GM12864 (cell line): ENCODE results near the gene CAP1.
A peak's percentile ranks its signal among the peaks of the same experiment; 100 is the strongest.

Source experiments
- DNase-seq: peaks from one replicate; pipeline ENCODE4 v3.0.0-alpha.2; 2011; ENCODE audit warnings: low read depth
- H3K4me3 ChIP-seq: 2 replicates; pipeline ENCODE4 v1.5.1; 2011; ENCODE audit warnings: mild to moderate bottlenecking, low read depth, low read length, control low read depth
- TF ChIP-seq, protein P1 (sequence below): IDR thresholded peaks from 2 replicates; pipeline ENCODE4 v1.5.1; 2011; ENCODE audit warnings: low read depth, mild to moderate bottlenecking, moderate library complexity, low read length, control low read depth, inconsistent platforms; ENCODE audit errors: missing control alignments

Gene CAP1

DNA sequence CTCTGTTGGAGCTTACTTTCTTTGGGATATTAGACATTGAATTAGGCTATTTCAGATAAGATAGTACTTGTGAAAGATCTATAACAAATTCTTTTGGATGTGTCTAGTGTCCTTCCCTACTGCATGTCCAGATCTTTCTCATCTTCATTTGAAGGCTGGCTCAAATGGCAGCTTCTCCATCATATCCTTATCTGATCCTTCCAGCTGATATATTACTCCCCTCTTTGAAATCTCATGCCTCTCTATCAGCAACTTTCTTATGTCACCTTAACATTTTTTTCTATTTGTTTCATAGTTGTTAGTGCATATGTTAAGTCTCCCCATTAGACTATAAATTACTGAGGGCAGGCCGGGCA is 17.5 kb downstream of the CAP1 start:
- no peak for DNase-seq
- H3K4me3 ChIP-seq, result no peak overlapping the region
- TF ChIP-seq, protein P1, sequence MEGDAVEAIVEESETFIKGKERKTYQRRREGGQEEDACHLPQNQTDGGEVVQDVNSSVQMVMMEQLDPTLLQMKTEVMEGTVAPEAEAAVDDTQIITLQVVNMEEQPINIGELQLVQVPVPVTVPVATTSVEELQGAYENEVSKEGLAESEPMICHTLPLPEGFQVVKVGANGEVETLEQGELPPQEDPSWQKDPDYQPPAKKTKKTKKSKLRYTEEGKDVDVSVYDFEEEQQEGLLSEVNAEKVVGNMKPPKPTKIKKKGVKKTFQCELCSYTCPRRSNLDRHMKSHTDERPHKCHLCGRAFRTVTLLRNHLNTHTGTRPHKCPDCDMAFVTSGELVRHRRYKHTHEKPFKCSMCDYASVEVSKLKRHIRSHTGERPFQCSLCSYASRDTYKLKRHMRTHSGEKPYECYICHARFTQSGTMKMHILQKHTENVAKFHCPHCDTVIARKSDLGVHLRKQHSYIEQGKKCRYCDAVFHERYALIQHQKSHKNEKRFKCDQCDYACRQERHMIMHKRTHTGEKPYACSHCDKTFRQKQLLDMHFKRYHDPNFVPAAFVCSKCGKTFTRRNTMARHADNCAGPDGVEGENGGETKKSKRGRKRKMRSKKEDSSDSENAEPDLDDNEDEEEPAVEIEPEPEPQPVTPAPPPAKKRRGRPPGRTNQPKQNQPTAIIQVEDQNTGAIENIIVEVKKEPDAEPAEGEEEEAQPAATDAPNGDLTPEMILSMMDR, result no peak

DNA sequence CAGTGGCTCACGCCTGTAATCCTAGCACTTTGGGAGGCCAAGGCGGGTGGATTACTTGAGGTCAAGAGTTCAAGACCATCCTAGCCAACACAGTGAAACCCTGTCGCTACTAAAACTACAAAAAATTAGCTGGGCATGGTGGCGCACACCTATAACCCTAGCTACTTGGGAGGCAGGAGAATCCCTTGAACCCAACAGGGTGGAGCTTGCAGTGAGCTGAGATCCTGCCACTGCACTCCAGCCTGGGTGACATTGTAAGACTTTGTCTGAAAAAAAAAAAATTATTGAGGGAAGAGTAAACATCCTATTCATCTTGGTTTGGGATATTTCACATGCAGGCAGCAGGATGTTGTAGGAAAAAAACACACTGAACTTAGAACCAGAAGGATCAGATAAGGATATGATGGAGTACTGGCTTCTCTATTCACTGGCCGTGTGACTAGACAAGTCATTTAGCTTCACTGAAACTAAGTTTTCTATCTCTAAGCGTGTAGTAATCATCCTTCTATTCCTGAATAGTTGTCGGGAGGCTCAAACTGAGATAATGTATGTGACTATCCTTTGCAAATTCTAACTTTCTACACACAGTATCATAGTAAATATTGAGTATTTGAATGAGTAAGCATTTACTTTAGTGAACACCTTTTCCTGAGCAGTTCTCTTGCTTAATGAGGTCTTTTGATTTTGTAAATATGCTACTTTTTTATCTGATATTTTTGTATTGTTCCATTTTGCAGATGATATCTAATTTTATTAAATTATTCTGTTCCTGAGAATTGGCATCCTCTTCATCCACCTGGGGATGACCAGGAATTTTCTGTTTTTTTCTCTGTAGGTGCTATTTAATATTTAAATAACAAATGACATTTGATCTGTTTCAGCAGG is 18.2 kb downstream of the CAP1 start:
- no peak for DNase-seq
- TF ChIP-seq, protein P1, result no peak
- no peak overlapping the region for H3K4me3 ChIP-seq

GRCh38 chr1:40059338-40059959 is 18.9 kb downstream of the CAP1 start:
- DNase-seq, result peak; percentile 36
- peak overlapping the region; percentile 26; the same call in 1 of the 2 replicates for H3K4me3 ChIP-seq
- TF ChIP-seq, protein P1, result peak; percentile 35

GRCh38 chr1:40059960-40060750 is 19.6 kb downstream of the CAP1 start:
- H3K4me3 ChIP-seq, result peak overlapping the region; percentile 19; the same call in 1 of the 2 replicates
- TF ChIP-seq, protein P1, result no peak
- no peak for DNase-seq

- TF ChIP-seq, protein P1, result no peak
- DNase-seq, result peak; percentile 74
- H3K4me3 ChIP-seq, result no peak overlapping the region
Observed at GRCh38 chr1:40064797-40065499, 24.4 kb downstream of the CAP1 start.

GRCh38 chr1:40067023-40067422 is 26.5 kb downstream of the CAP1 start:
- H3K4me3 ChIP-seq, result no peak overlapping the region
- TF ChIP-seq, protein P1, result no peak

More at GRCh38 chr1:40067023-40067422, 26.5 kb downstream of the CAP1 start:
- no peak for DNase-seq
